RPMI8226 (cell line): ENCODE data around the gene FEZF2.

Experiments used
- DNase-seq: peaks from one replicate; pipeline ENCODE4 v3.0.0-alpha.2; 2015

Gene FEZF2

DNA sequence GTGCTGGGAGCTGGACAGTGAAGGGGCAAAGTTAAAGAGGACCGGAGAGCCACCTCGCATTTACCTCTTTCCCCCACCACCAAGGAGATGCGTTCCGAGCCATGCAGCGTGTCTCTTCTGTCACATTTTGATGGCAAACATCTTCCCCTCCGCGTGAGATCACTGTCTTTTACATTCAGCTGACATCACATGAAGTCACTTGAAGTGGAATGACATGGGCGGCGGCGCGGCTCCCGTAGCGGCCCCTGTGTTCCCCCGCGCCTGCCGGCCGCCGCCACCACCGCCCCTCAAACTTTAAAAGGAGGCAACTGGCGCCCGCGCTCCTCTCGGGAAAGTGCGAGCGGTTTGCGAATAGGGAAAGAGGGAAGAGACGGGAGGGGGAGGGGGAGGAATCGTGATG lies at the start of gene FEZF2:
FEZF2 (minus strand) TSS at position 336 of the 400 bp plus-strand sequence. CDS start 682 bp downstream, outside the sequence.
- no peak for DNase-seq

DNA sequence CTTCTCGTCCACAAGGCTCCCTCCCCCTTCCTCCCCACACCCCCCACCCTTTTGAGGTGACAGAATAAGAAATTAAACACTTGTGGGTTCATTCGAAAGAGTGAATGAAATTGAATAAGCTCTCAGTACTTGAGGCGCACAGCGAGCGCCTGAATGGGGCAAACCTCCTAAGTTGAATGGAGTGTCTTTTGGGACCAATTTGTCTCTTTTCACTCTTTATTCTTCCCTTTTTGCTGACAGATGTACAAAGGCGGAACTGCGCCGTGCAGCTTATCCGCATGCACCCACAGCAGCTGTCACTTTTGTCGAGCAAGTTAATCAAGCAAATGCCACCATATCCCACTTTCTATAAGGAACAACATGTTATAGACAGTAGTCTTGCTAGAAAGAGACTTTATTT lies 47.9 kb upstream of the FEZF2 start:
- no peak for DNase-seq

- DNase-seq, result no peak
Observed at GRCh38 chr3:62416144-62416543, 42.8 kb upstream of the FEZF2 start.

DNA sequence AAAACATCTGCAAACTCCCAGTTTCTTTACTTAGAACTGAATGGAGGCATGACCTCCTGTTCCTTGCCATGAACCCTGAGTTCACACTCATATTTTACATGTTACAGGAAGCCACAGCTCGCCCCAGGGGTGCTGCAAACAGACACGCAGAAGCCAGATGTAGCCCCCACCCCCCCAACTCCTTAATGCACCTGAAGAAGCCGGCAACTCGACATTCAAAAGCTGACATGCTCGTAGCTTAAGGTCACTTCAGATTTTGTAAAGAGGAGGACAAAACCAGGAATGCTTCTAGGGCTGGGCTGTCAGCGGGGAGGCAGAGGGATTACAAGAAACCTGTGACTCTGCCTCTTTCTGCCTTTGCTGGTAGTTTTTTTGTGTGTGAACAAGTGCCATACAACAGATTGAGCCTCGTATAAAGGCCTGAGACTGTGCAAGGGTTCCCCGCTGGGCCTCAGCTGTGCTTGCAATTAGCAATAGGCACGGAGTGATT lies 42.0 kb upstream of the FEZF2 start:
- DNase-seq, result no peak

DNA sequence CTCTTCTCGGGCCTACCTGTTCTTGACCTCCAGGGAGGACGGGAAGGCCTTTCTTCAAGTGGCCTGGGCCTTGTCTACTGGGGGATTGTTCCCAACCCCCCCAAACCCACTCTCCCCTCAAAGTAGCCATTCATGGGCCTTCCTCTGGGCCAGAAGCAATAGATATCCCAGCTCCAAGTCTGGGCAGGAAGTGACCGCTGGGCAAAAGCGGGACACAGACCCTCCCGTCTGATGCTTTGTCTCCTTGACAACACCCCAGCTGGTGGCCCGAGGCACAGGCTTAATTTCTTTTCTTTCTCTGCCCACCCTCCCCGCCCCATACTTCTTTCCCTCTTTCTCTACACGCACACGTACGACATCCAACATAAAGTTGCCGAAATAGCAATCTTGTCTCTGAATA lies 41.4 kb upstream of the FEZF2 start:
- no peak for DNase-seq

- DNase-seq, result no peak
Observed at GRCh38 chr3:62413687-62414086, 40.3 kb upstream of the FEZF2 start.

DNA sequence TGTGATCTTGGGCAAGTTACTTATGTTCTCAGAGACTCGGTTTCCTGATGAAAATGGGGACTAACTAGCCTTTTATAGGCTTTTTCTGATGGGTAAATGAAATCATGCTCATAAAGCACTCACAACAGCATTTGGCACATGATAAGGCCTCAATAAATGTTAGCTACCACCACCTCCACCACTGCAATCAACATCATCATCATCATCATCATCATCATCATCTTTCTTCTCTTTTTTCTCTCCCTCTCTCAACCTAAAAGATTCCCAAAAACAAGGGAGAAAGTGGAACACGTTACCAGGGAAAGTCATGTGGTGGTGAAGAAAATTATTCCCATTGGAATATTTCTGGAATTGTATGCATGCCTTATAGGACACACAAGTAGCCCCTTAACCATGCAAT lies 33.6 kb upstream of the FEZF2 start:
- DNase-seq, result no peak

GRCh38 chr3:62405566-62405965 lies 32.2 kb upstream of the FEZF2 start:
- no peak for DNase-seq

DNA sequence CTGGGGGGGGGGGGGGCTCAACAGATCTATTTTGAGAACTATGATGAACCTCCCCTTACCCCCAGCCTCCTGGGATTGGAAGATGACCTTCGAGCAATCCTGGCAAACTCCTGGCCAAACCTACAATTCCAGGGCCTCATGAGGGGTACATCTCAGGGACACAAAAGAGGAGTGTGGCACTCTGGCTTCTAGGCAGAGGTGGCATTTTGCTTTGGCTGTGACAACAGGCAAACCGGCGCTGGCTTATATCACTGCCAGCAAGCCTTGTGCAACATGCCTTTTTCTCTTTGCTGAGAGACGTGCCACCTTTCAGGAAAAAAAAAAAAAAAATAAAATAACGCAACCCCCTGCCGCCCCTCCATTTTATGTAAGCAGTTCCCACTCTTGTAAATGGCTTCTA lies 31.8 kb upstream of the FEZF2 start:
- DNase-seq, result no peak

DNA sequence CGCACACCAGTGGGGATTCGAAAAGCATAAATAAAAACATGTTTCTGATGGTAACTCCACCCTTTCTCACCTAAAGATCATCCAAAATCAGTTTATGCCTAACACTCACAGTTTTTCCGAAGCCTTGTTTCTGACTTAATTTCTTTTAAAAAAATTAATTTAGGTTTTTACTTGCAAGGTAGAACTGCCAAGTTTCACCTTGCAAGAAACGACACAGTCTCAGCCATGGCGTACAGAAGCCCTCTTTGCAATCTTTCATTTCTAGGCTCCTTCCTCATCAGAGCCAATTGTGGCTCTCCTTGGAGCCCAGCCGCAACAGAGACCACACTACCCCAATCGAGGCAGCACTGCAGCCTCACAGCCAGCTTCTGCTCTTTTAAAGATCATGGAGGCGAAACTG lies 31.0 kb upstream of the FEZF2 start:
- no peak for DNase-seq

- no peak for DNase-seq
Observed at GRCh38 chr3:62403765-62404164, 30.4 kb upstream of the FEZF2 start.

DNA sequence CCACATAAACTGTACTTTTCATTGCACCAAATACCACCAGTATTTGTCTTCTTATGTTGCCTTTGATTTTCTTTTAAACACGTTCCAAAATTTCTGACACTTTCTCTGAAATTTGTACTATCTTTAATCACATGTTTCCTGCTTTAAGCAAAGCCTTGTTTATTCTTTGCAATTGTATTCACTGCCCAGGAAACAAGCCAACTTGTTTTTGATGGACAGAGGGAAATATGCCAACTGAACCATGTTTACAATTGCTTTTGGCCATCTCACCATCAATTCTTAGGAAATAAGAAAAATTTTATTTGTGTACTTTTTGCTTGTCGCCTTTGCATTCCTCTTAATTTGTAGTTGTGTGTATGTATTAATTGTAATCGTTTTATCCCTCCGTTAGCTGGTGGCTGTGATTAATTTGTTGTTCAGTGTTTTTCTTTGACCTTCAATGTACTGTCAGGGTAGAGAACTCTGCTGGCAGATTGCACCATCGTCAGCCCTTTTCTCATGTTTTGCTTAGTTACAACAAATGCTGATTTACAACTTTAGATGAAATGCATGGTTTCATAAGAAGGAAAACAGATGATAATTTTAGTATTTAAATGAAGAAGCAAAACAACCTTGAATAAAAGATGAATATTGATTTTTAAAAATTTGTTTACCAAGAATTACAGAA lies 19.4 kb upstream of the FEZF2 start:
- DNase-seq, result no peak

DNA sequence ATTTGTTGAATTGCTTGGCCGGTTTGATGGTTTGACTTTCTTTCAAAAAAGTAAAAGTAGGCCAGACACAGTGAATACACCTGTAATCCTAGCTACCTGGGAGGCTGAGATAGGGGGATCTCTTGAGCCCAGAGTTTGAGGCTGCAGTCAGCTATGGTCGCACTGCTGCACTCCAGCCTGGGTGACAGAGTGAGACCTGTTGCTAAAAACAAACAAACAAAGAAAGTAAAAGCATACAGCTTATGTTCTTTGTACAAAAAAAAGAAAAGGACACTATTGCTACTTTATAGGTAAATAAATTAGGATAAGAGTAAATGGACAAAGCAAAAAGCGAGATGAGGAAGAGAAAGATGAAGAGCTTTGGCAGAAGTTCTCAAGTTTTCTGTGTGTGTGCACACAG lies 13.9 kb upstream of the FEZF2 start:
- no peak for DNase-seq

- DNase-seq, result no peak
Observed at GRCh38 chr3:62379321-62379798, 6.0 kb upstream of the FEZF2 start.

DNA sequence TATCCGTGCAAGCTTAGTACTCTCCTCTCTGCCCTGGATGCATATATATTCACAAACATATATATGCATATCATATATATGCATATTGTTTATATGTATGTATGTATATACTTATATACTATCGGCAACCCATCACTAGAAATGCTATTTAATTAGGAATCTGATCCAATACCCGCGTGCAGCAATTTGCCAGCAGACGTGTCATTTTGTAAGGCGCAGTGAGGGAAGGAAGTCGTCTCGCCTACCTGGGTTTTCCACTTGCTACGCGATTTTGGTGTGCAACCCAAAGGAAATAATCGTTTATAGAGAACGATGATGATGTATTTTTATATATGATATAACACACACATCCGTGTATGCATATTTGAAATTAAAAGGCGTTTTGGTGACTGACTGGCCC lies 5.6 kb upstream of the FEZF2 start:
- DNase-seq, result no peak

DNA sequence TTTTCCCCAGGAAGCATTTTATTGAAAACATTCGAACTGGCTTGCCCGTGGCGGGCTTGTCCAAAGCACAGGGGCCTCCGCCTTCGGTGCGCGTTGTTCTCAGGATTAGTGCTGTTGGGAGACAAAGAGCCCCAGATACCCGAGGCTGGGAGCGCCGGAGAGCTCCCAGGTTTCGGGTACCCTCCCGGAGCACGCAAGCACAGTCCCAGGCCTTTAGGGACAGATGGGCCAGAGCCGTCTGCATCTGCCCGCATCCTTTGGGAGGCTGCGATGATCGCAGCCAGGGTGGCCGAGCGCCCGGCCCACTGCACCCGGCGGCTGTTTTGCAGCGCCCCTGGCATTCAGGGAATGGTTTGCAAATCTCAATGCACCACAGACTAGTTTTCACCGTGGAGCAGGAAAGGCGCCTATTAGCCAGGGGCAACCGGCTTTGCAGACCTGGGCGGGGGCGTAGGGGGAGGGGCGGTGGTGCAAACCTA lies 5.0 kb upstream of the FEZF2 start:
- DNase-seq, result no peak

GRCh38 chr3:62376906-62377877 lies 3.8 kb upstream of the FEZF2 start:
- no peak for DNase-seq

DNA sequence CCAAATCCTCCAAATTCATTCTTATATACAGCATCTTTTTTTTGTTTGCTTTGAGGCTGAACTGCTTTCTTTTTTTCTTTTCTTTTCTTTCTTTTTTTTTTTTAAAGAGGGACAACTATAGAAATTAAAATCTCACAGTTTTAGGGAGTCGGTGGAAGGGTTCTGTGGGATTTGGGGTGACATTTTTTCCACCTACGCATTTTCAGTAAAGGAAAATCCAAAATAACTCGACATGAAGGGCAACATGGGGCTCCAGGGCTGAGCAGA lies 3.0 kb upstream of the FEZF2 start:
- DNase-seq, result no peak

DNA sequence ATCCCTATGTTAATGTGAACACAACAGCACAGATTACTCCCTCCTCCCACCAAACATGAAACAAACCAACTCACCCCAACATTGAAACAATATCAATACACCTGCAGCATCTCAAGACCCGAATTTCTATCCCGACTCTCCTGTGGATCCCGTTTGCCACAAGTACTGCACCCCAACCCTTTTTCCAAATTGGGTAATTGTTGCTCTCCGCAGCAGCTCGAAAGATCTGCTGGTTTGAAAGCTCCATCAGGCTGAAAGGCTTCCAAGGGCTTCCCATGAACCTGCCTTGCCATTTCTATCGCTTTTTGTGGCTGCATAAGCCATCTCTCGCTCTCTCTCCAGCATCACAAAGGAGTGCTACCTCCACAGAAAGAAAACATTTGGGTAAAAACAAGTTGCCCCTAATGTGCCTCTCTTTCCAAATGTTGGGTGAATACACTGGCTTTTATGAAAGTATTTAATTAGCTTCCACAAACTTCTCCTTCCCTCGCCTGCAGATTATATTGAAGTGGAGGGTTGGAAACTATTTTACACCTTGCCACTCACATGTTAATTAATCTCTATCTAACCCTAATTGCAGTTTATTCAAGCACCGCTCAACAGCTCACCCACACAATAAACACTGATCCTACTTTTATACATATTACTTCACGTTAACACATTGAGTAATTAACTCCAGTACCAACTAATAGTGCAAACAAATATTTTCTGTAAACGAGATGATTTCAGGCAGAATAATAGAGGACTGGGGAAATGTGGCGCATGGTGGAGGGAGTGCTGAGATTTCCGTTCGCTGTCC lies 2.5 kb upstream of the FEZF2 start:
- DNase-seq, result no peak

- no peak for DNase-seq
Observed at GRCh38 chr3:62374341-62375218, 1.2 kb upstream of the FEZF2 start.

DNA sequence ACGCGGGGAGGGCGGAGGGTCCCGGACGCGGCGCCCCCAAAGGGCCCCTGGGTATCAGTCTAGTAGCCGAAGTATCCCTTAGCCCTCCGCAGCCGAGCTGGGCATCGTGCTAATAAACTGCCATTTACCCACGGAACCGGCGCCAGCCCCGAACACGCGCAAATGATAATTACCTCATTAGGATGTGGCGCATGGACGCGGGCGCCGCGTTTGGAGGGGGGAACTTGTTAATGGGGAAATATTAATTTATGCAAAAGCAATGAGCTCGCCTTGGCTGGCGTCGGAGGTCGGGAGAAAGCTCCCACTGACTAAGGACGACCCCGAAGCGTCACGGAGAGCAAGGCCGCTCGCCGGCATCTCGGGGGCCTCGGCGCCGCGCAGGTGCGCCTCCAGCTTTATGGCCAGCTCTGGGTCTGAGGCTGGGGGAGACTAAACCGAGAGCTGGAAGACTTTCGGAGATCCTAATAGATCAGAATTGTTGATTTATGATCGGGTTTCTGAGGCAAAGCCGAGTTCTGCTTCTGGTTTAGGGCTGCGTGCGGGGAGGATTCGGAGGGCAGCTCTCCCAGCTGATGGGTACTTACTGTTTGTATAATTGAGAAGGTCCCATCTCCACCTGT lies 474 bp upstream of the FEZF2 start:
- DNase-seq, result no peak

DNA sequence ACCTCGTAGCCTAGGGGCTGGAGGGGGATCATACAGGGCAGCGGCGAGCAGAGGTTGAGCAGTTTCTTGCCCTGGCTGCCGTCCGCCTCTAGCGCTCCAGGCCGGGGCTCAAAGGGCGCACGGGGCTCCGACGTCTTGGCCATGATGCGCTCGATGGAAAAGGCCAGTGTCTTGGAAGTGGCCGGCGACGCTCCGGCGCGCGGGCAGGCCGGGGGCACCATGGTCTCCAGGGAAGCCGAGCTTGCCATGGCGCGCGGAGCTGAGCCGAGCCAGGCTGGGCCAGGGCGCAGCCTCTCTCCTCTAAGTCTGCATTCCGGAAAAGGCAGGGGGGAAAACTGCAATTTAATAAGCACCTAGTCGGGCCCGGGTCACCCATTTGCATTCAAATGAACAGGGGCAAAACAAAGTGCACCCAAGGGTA lies 719 bp downstream of the FEZF2 start:
- no peak for DNase-seq
